Activated T-helper 1 cell treated with Interleukin-2 at 50 U/mL for 16 hours (primary cell): ENCODE data around the gene MOGAT1.
"Not testable (repeated sequence)": the region's sequence is repeated elsewhere in the genome, so short reads cannot be mapped to it uniquely, and the experiment has no call there.

ENCODE experiments used
- DNase-seq: peaks from one replicate; pipeline ENCODE4 v3.0.0-alpha.2; 2020; ENCODE audit warnings: low read depth

MOGAT1 gene

DNA sequence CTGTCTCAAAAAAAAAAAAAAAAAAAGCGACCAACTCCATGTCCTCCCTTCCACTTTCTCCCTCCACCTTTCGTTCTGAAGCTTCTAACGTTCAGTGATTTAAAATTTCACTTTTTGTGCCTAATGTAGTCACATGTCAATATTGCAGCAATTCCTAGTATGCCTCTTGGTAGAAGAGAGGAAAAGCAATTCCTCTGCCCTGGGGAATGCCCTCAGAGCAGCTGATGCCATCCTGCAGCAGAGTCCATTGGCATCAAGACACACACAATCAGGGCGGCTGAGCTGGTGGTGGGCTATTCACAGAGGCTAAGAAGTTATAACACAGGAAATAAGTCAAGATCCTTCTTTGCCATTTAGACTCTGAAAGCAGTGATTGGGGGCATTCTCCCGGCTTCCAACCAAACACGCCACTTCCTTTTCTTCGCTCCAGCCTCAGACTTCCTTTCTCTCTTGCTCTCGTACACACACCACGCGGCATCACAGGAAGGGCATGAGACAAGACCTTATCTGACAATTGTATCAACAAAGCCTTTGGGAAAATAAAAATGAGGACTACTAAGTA lies 71.9 kb downstream of the MOGAT1 start:
- no peak for DNase-seq

DNA sequence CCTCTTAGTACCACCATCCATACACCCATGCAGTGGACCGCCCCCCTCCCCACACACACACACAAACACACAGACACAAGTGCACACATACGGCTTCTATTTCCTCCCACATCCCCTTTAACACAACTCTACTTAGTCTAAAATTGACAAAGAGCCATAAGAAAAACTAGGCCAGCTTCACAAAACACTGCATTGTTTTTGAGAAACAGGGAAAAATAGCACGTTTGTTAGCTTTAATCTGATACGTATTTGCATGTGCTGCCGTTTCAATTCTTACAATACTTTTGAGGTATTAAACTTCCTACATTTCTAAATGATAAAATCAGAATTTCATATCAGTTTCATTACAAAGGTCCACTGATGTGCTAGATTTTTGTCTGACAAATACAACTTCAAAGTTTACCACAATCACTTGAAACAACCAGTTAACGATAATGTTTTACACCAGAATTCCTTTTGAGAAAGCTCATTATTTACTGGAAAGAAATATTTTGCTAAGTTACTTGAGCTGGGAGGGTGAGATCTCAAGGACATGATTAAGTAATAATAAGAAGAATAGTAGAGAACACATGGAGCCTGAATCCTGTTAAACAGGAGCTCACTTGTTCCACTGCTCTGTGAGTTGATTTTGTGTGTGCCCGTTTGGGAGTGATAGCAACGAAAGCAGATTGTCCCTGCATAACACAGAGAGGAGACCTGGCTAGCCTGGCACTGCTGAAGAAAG lies 74.5 kb downstream of the MOGAT1 start:
- no peak for DNase-seq

DNA sequence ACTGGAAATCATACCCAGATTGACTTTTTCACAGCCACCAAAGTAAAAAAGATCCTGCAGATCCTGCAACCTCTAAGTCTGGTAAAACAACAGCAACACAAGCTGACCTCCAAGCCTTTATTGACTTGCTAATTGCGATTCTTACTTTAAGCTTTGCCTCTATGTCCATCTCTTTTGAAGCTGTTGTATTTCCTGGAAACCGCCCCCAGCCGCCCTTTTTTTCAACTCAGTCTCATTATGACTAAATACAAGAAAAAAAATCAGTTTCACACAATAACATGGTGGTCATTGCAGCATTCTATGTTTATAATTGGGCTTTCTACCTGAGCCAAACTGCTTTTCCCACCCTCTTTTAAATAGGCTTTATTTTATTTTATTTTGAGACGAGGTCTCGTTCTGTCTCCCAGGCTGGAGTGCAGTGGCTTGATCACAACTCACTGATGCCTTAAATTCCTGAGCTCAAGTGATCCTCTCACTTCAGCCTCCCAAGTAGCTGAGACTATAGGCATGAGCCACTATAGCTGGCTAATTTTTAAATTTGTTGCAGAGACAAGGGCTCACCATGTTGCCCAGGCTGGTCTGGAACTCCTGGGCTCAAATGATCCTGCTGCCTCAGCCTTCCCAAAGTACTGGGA lies 76.2 kb downstream of the MOGAT1 start:
- DNase-seq, result no peak

- DNase-seq, result no peak
Observed at GRCh38 chr2:222750533-222750932, 79.1 kb downstream of the MOGAT1 start.

GRCh38 chr2:222751238-222751637 lies 79.8 kb downstream of the MOGAT1 start:
- DNase-seq, result no peak

DNA sequence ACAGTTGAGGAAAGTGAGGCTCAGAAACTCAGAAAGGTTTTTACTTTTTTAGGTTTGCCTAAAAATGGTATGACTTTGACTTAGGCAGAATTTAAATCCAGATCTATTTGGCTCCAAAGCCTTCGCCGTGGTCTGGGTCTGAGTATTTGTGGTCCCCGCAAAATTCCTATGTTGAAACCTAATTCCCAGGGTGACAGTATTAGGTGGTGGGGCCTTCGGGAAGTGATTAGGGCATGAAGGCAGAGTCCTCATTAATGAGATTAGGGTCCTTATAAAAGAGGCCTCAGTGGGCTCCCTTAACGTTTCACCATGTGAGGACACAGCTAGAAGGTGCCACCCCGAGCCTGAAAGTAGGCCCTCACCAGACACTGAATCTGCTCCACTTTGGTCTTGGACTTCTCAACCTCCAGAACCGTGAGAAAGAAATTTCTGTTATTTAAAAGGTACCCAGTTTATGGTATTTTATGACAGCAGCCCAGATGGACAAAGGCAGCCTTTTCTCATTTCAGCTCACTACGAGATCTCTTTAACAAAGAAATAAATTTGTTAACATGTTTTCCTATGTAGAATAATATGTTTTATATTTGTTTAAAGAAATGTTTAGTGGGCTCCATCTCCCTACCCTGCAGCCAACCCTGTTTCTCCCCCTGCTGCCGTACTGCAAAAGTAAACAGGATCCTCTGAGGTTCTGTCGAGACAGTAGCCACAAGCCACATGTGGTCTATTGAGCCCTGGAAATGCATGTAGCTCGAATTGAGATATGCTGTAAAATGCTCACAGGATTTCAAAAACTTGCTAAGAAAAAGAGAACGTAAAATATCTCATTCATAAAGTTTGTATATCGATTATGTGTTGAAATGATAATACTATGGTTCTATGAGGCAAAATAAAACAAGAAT lies 80.6 kb downstream of the MOGAT1 start:
- no peak for DNase-seq

DNA sequence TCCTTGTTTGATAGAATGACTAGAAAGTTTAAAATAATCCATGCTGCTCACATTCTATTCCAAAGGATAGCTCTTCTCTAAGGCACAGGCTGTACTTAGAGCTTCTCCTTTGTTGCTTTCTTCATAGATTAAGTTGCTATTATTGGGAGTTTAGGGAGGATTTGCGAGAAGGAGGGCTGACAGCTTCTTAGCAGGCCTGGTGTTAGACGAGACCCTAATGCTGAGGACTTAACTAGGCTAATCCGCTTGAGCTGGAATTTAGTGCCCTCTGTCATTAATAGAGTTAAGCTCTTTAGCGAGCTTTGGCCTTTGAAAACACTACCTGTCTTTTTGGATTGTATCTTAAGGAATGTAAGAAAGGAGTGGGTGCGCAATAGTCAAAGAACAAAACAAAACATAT lies 81.3 kb downstream of the MOGAT1 start:
- no peak for DNase-seq

- DNase-seq, result no peak
Observed at GRCh38 chr2:222753251-222753824, 81.9 kb downstream of the MOGAT1 start.

DNA sequence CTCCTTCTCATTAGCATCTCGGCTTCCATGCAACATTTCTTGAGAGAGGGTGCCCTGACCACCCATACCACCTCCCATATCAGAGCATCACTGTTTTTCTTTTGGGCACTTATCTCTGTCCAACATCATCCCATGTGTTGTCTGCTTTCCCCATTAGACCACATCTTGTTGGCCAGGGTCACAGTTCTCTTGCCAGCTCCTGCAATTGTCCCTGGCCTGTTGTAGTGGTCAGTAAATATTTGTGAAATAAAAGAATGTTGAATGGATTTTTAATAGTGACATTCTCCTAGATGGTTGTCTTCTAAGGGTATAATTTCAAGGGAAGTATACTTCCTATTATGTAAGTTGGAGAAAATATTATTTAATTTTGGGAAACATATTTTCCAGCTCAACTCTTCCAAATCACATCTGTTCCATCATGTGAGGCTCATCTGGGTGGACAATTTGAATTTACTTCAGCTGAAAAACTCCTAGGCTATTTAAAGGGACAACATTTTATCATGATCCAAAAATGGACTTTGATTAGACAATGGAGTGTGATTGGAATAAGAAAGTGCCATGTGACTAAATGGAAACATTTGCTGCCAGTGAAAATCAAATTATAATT lies 83.0 kb downstream of the MOGAT1 start:
- no peak for DNase-seq

DNA sequence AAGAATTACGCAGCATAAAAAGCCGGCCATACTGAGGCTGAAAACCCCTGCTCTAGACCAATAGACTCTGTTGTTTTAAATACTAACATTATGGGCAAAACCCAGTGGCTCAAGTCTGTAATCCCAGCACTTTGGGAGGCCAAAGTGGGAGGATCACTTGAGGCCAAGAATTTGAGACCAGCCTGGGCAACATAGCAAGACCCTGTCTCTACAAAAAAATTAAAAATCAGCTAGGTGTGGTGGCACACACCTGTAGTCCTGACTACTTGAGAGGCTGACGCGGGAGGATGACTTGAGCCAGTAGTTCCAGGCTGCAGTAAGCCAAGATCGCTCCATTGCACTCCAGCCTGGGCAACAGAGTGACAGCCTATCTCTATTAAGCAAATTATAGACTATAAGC lies 84.1 kb downstream of the MOGAT1 start:
- not testable (repeated sequence) for DNase-seq

DNA sequence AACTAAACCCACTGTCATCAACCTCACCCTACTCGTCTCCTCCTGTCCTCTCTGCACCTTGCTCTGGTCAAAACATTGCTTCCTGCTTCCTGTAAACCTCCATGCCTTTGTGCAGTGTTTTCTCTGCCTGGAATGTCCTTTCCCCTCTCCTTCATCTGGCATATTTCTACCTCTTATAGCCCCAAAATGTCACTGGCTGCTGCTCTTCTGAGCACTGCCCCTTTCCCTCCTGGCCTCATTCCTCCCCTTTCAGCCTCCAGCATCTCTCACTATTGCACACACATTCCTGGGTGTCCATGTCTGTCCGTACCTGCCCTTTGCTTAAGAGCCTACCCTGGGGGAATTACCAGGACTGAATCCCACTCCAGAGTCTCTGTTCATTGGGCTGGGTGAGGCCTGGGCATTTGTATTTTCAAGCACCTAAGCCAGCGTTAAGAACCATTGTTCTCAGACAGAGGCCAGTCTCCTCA lies 84.9 kb downstream of the MOGAT1 start:
- DNase-seq, result no peak

GRCh38 chr2:222756951-222757650 lies 85.6 kb downstream of the MOGAT1 start:
- no peak for DNase-seq
